AG04450 (cell line): ENCODE data around the gene CD1E. TPM values are rescaled to one million over a fixed set of nuclear protein-coding genes. Genes with fewer than 3 reads are reported as not detected.

ENCODE experiments used
- CTCF ChIA-PET: fragments of 300-600, 350-600 bp; formaldehyde crosslinking; extraction: SDS; loops from one replicate; lab custom pipeline; 2022; ENCODE audit warnings: antibody characterized with exemption, inconsistent platforms; lab: Charles Lee
- POLR2A ChIA-PET: fragments of 350-600 bp; formaldehyde crosslinking; extraction: SDS; loops from one replicate; lab custom pipeline; 2021; ENCODE audit warnings: antibody characterized with exemption, inconsistent platforms; lab: Yijun Ruan, JAX
- DNase-seq: peaks from one replicate; pipeline ENCODE4 v3.0.0-alpha.2; 2011; ENCODE audit warnings: low read depth, low spot score
- H3K27ac ChIP-seq: one replicate; pipeline ENCODE4 v1.5.1; 2012; ENCODE audit warnings: low read depth, low read length, control low read depth
- H3K27me3 ChIP-seq: one replicate; pipeline ENCODE4 v1.6.0; 2012; ENCODE audit warnings: low read length; ENCODE audit not compliant: control insufficient read depth, insufficient read depth
- H3K4me3 ChIP-seq: 2 replicates; pipeline ENCODE4 v1.5.1; 2011; ENCODE audit warnings: mild to moderate bottlenecking, low read depth, low read length, control low read depth
- H3K9me3 ChIP-seq: 2 replicates; pipeline ENCODE4 v1.5.1; 2012; ENCODE audit warnings: low read length; ENCODE audit not compliant: control insufficient read depth, insufficient read depth
- CTCF ChIP-seq: IDR thresholded peaks from 2 replicates; pipeline ENCODE4 v1.5.1; 2011; ENCODE audit warnings: low read depth, low read length, control low read depth, inconsistent platforms
- polyA plus RNA-seq: library from polyadenylated mRNA; depleted of rRNA; stranded (reverse); fragments of >200 nt; gene quantifications from 2 replicates; pipeline ENCODE4 v1.2.3, GENCODE V29; 2011

CD1E gene
- polyA plus RNA-seq, 1 experiment = not detected

GRCh38 chr1:158390331-158390730 lies 36.6 kb downstream of the CD1E start:
- TF ChIP-seq CTCF = no peak
- Histone ChIP-seq H3K27me3 (no peaks in the 10 kb centered on the region), H3K9me3 (no peaks in the 10 kb centered on the region), H3K4me3 (no peak overlapping the region), H3K27ac (no peak overlapping the region)
- CTCF ChIA-PET = no interaction called here
- POLR2A ChIA-PET = no interaction called here
- DNase-seq = no peak

- no peak for TF ChIP-seq CTCF
These were observed 37.4 kb downstream of the CD1E start for GRCh38 chr1:158391099-158391498.

GRCh38 chr1:158393476-158393875 lies 39.8 kb downstream of the CD1E start:
- no peak for DNase-seq
- Histone ChIP-seq H3K9me3 (no peaks in the 10 kb centered on the region), H3K27ac (no peak overlapping the region), H3K4me3 (no peak overlapping the region), H3K27me3 (no peaks in the 10 kb centered on the region)
- ChIA-PET CTCF (no interaction called here), POLR2A (no interaction called here)
- no peak for TF ChIP-seq CTCF

More at GRCh38 chr1:158391099-158391498, 37.4 kb downstream of the CD1E start:
- Histone ChIP-seq H3K27me3 (no peaks in the 10 kb centered on the region), H3K27ac (no peak overlapping the region), H3K4me3 (no peak overlapping the region), H3K9me3 (no peaks in the 10 kb centered on the region)
- ChIA-PET CTCF (no interaction called here), POLR2A (no interaction called here)
- no peak for DNase-seq

GRCh38 chr1:158396646-158397045 lies 43.0 kb downstream of the CD1E start:
- ChIA-PET POLR2A (no interaction called here), CTCF (no interaction called here)
- H3K27ac ChIP-seq = no peak overlapping the region
- no peak overlapping the region for H3K4me3 ChIP-seq
- no peaks in the 10 kb centered on the region for H3K27me3 ChIP-seq
- no peak for DNase-seq
- H3K9me3 ChIP-seq = no peaks in the 10 kb centered on the region
- TF ChIP-seq CTCF = no peak

- no peaks in the 10 kb centered on the region for H3K27me3 ChIP-seq
- no peak within 1 kb of the TSS for H3K27ac ChIP-seq
- H3K9me3 ChIP-seq = no peaks in the 10 kb centered on the region
- no peak within 1 kb of the TSS for H3K4me3 ChIP-seq
- ChIA-PET CTCF (interaction anchor here (1.2 kb wide), 1 partner anchor 429 kb away, joined by 3 read pairs; no protein-coding TSS in a partner anchor), POLR2A (no interaction called here)
- TF ChIP-seq CTCF = no peak
- no peak for DNase-seq
These were observed 45.3 kb downstream of the CD1E start, which contains the start of gene OR10T2 for GRCh38 chr1:158398818-158399514. Gene OR10T2 (minus strand): TSS chr1:158399466. CDS start chr1:158399466, 0 bp downstream.
